HG03571 (cell line): ENCODE data around the gene EDA.

Source experiments
- ATAC-seq: cut with Tn5 transposase; IDR thresholded peaks from one replicate; pipeline ENCODE4 v1.9.1; 2021; ENCODE audit not compliant: unreplicated experiment

The EDA gene

DNA sequence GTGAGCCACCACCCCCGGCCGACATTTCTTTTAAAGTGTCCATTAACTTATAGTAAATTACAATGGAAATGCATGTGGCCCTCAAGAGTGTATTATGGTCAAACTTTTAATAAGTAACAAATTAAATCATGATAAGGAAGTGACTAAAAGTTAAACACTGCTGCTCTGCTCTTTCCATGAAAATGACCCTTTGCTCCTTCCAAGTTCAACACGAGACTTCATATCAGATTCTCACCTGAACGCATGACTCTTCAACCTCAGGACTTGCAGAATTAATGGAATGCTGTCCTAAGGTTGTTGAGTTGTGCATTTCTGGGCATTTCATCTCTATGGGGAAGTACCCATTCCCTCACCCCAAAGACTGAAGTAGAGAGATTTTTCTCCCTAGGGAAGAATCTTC is 406.7 kb downstream of the EDA start:
- no peak for ATAC-seq

- no peak for ATAC-seq
Observed at GRCh38 chrX:70025464-70025863, 409.6 kb downstream of the EDA start.

DNA sequence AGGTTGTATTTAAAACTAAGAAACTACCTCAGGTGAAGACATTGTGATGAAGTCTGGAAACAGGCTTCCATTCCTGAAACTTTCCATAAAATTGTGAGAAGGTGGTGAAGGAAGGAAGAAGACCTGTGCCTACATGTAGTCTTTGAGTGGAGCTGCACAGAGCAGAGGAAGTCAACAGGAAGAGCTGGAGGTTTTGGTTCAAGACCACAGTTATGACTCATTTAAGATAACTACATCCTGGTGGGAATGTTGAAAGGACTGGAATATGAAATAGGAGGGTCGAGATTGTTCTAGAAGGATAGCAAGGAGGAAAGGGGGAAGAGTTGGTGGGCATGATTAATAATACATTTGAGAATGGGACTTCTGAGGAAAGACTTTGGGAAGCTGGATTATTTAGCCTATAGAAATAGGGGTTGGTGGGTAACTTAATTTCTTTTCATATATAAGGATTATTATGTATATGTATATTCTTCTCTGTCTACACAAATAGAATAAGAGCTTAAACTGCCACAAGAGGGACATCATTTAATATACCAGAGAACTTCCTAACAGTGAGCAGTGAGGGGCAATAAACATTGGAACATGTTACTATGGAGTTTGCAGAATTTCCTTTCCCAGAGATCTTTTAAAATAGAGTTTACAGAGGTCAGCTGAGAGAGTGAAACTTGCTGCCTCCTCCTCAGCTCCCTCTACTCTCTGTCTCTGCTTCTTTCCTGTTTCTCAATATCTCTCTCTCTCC is 410.4 kb downstream of the EDA start:
- ATAC-seq = no peak

- ATAC-seq = no peak
Observed at GRCh38 chrX:70026851-70027200, 410.9 kb downstream of the EDA start.

DNA sequence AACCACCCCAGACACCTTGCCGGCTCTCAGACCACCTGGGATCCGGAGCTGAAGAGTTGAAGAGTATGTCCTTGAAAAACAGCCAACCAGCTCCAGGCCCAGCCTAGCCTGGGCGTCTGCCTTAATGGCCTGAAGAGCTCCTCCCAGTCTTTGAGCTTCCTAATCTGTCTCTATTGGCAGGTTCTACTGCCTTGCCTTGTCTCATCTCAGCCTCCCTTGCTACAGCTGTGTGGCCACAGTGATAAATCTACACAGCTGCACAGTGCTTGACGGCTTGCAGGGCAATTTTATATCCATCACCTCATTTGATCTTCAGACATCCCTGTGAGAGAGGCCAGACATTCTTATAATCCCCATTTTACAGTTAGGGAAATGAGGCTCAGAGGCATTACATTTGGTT is 413.9 kb downstream of the EDA start:
- ATAC-seq = no peak

- ATAC-seq = no peak
Observed at GRCh38 chrX:70030301-70030767, 414.4 kb downstream of the EDA start.

- ATAC-seq = no peak
Observed at GRCh38 chrX:70032792-70033191, 416.9 kb downstream of the EDA start.

DNA sequence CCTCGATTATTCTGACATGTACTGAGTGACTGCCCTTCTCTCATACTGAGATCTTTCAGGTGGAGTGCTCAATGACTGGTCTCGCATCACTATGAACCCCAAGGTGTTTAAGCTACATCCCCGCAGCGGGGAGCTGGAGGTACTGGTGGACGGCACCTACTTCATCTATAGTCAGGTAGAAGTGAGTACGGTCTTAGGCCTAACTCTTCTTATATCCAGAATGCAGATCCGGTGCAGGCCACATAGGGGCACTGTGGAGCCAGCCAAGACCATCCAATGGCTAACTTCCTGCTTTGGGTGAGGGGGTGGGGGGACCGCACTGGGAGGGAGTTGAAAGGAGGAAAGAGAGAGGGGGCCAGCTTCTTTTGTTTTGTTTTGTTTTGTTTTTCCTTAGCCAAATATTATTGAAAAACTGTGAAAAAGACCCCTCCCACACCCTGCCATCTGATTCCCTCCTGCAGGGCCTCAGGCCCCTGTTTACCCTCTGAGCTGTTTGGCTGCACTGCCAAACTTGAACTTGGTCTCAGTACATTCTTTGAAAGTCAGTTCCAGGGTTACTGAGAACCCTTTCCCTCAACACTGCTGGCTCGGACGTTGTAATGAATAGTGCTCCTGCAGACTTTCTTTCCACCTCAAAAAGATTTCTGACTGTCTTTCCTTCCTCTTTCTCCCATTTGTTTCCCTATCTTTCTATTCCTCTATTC is 417.6 kb downstream of the EDA start:
- no peak for ATAC-seq

- no peak for ATAC-seq
Observed at GRCh38 chrX:70034646-70035045, 418.7 kb downstream of the EDA start.

- no peak for ATAC-seq
Observed at GRCh38 chrX:70038515-70038914, 422.6 kb downstream of the EDA start.

- no peak for ATAC-seq
Observed at GRCh38 chrX:70038951-70039350, 423.0 kb downstream of the EDA start.

GRCh38 chrX:70039758-70040157 is 423.8 kb downstream of the EDA start:
- ATAC-seq = no peak

DNA sequence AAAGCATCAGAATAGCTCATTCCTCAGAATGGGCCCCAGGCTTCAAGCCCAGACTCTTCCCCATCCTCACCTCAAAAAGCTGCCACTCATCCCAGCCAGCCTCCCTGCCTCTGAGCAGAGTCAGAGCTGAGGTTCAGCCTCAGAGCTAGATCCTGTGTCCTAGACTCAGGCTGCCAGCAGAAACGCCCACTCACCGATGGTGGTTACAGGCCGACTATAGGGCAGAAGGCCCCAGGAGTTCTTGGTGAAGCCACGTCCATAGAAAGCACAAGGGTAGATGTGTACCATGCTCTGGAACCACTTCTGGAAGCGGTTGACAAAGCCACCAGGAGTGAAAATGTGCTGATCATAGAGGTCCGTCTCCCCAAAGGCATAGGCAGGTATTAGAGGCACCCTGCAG is 426.1 kb downstream of the EDA start:
- no peak for ATAC-seq

GRCh38 chrX:70042399-70043371 is 426.8 kb downstream of the EDA start:
- ATAC-seq = no peak

- ATAC-seq = no peak
Observed at GRCh38 chrX:70043685-70044084, 427.8 kb downstream of the EDA start.

GRCh38 chrX:70044541-70045245 is 428.8 kb downstream of the EDA start:
- ATAC-seq = no peak

GRCh38 chrX:70046978-70047377 is 431.1 kb downstream of the EDA start:
- no peak for ATAC-seq

DNA sequence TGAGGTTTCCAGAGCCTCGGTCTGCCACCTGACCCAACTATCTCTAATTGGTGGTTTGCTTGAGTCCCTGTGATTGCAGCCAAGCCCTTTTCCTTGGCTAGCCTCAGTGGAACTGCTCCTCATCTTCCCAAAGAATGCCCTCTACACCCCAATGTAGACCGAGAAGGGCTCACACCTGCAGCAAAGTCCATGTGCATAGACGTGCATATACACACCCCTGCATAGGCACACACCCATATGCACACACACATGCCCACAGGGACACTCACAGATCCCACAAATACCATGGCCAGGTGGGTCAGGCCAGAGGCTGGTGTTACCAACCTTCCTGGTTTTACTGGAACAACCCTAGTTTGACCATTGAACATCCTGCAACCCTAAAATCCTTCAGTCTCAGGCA is 433.5 kb downstream of the EDA start:
- ATAC-seq = no peak

GRCh38 chrX:70049925-70050324 is 434.0 kb downstream of the EDA start, which contains the start of gene AWAT2:
AWAT2 (minus strand) TSS chrX:70049938; CDS start chrX:70049932, 6 bp downstream.
- no peak for ATAC-seq

GRCh38 chrX:70052895-70053615 is 437.1 kb downstream of the EDA start:
- no peak for ATAC-seq
